GM19452 (cell line): ENCODE measurements around the gene KRT3.

Source experiments
- ATAC-seq: cut with Tn5 transposase; IDR thresholded peaks from one replicate; pipeline ENCODE4 v1.9.1; 2021; ENCODE audit not compliant: unreplicated experiment

The KRT3 gene

DNA sequence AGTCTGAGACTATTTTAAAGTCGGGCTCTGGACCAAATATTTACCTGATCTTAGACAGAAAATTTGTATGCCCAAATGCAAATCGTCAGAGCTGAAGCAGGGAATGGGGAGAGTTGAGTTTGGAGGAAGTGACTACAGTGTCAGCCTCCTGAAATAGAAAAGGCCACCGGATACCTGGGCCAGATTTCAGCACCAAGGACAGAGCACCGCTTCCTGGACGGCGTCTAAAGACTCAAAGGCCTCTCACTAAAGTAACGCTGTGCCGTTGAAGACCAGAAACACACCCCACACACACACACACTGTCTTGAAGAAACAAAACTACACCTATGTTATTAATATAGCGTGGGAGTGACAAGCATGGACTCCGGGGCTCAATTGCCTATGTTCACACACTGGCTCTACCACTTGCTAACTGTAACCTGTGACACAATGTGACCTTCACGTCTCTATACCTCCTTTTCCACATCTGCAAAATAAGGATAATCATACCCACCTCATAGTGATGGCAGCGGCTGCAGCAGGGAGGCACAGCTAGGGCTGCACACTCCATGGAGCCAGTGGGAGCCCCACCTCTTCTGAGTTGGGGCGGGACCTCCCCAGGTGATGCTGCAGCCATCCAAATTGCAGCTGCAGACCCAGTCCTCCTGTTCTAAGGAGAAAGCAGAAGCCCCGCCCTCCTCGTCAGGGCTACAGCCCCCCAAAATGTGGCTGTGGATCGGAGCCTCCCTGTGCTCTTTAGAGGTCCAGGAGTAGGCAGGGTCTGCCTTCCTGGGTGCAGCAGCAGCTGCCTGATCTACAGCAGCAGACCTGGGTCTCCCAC is 54.3 kb downstream of the KRT3 start:
- no peak for ATAC-seq

GRCh38 chr12:52740584-52740983 is 55.3 kb downstream of the KRT3 start:
- no peak for ATAC-seq

DNA sequence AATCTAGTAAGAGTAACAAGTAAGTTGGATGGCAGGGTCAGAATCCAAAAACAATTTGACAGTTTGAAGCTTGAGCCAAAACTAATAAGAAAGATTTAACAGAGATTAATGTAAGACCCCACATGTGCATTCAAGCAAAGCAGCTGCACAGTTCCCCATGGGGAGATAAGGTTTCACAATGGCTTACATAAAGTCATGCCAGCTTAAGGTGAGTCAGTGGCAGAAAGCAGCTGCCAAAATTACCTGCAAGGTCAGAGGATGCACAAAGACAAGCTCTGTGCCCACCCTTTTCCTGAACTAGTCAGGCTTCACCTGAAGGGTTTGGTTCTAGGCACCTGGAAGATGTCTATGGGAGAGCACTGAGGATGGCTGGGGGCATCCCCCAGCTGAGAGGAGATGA is 56.0 kb downstream of the KRT3 start:
- ATAC-seq = no peak
